ENCODE measurements around the gene ZNF354C.
"Not testable (repeated sequence)": the region's sequence is repeated elsewhere in the genome, so short reads cannot be mapped to it uniquely, and the experiment has no call there.

Gene ZNF354C

DNA sequence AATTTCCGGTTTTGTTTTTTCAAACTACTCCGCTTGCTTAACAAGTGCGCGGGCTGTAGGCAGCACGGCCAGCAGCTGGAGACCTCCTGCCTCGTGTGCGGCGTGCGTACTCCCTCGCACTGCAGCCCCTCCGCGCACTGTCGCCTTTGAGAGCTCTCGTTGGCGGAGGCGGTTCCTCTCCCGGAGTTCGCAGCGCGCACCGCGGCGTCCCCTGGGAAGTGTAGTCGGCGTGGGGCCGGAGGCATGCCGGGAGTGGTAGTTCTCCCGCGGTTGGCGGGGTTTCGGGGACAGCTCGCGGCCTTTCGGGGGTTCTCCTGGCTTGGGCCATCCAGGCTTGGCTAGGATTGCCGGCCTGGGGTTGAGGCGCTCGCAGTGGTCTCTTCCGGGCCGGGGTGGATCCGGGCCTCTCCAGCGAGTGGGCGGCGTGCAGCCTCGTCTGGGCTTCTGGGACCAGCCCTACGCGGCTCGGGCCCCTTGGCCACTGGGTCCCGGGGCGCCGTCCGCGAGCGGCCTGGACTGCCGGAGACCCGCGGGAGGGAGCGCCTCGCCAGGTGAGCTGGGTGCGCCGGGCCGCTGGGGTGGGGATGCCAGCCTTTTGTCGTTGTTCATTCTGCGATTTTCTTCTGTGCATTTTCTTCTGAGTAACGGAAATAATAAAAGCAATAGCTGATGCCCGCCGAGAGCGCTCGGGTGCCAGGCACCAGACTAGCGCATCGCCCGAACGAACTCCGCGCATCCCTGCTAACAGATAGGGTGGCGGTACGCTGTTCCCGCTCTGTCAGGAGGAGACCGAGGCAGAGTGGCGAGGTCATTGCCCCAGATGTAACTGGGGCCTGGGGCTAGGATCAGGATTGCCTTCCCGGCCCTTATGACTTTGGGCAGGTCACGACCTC is at the start of gene ZNF354C:
Gene ZNF354C, plus strand, starts transcription at position 258 of the 893 bp plus-strand sequence. CDS start 1,696 bp downstream, outside the sequence.
- DNase-seq = peak; percentile 85

- DNase-seq = peak; percentile 88
These were observed 36.5 kb upstream of the ZNF354C start, which contains the start of gene ZNF879 for GRCh38 chr5:179023528-179024189. ZNF879 (plus strand) TSS chr5:179023804; CDS start chr5:179025005, 1,201 bp downstream.

- DNase-seq = no peak
These were observed 27.1 kb upstream of the ZNF354C start for GRCh38 chr5:179033004-179033580.

- no peak for DNase-seq
These were observed 15.4 kb upstream of the ZNF354C start for GRCh38 chr5:179044765-179045164.

DNA sequence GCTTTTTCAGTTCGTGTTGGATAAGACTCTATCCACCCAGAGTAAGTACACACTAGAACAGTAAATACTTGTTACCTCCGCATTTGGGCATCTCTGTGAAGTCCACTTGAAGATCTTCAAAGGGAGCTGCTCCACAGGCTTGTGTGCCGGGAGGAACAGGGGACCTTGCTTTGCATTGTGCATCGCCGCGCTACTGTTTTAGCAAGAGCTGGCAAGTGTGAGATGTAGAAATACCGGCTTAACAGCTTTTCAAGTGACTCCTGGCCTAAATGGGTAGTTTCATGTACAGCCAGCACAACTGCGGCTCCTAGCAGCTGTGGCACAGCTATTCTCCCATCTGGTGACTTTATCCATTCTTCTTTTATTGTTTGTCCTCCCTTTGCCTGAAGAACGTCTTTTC is 8.4 kb upstream of the ZNF354C start:
- no peak for DNase-seq

DNA sequence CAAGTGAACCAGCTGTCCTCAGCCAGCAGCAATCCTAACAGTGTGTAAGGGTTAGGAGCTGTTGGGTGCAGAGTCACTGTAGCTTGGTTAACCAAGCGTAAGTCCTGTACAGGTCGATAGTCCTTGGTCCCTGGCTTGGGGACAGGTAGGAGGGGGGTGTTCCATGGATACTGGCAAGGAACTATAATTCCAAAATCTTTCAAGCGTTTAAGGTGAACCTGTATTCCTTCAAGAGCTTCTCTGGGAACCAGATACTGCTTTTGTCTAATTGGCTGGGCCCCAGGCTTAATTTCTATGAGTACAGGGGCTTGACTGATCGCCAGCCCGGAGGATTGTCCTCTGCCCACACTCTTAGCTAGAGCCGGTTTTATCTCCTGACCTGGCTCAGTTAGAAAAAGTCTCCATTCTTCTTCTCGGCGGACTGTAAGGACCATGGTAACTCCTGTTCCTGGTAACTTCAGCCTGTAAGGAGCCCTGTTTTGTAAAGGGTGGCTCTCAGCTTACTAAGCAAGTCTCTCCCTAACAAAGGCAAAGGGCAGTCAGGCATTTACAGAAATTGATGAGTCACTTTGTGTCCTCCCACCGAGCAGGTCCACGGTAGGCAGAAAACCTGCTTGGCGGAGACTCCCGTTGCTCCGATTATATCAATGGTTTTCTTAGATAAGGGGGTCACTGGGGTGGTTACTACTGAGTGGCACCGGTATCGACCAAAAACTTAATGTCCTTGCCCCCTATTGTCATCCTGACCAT is 6.0 kb upstream of the ZNF354C start:
- no peak for DNase-seq

DNA sequence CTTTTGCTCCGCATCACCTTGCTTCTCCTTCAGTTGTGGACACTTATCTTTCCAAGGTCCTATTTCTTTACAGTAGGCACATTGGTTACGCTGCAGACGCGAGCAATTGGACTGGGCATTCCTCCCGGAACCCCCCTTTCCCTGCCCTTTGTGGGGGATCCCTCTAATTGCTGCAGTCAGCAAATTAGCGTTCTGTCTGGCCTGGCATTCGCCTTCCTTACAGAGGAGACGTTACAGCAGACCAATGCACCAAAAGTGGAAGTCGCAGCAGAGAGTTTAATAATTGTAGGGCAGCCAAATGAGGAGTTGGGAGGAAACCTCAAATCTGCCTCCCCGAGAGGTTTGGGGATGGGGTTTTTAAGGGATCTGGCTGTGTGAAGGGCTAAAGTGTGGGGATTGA is 5.3 kb upstream of the ZNF354C start:
- no peak for DNase-seq

GRCh38 chr5:179055436-179055835 is 4.7 kb upstream of the ZNF354C start:
- no peak for DNase-seq

- DNase-seq = no peak
These were observed 4.3 kb upstream of the ZNF354C start for GRCh38 chr5:179055841-179056240.

DNA sequence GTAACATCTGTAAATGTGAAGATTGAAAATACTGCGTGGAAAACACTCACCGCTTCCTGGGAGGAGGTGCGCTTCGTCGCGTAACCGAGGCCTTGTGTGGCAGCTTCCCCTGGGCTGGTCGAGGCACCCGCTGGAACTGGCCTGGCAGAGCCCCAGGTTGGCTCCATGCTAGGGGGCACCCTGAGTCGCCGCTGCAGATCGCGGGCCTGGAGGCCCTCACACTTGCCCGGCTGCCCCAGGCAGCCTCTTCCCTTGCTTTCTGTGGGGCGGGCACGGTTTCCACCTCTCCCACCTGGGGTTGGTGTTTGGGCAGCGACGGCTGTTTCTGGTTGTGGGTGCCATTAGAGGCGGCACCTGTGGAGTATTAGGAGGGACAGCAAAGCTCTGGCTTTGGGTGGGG is 852 bp downstream of the ZNF354C start:
- no peak for DNase-seq

GRCh38 chr5:179065703-179066102 is 5.5 kb downstream of the ZNF354C start:
- no peak for DNase-seq

GRCh38 chr5:179079165-179079987 is 19.2 kb downstream of the ZNF354C start:
- no peak for DNase-seq

DNA sequence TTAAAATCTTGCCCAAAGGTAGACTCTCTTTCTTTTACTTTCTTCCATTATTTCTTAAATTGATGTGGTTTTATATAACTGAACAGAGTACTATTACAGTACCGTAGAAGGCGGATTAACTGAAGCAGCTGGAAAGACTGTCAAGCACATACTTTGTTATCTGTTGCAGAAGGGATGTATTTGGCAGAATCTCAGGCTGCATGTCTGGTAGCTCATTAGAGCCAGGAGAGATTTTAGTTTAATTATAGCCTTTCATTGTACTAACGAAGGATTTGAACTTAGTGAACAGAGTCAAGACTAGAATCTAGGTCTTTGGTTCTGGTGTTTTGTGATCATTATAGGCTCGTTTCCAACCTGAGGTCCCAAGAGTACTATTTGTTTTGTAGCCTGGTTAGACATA is 20.6 kb downstream of the ZNF354C start:
- DNase-seq = no peak

- DNase-seq = no peak
These were observed 29.3 kb downstream of the ZNF354C start for GRCh38 chr5:179089502-179089901.

DNA sequence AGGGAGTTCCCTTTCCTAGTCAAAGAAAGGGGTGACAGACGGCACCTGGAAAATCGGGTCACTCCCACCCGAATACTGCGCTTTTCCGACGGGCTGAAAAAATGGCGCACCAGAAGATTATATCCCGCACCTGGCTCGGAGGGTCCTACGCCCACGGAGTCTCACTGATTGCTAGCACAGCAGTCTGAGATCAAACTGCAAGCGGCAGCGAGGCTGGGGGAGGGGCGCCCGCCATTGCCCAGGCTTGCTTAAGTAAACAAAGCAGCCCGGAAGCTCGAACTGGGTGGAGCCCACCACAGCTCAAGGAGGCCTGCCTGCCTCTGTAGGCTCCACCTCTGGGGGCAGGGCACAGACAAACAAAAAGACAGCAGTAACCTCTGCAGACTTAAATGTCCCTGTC is 41.1 kb downstream of the ZNF354C start:
- DNase-seq = not testable (repeated sequence)

DNA sequence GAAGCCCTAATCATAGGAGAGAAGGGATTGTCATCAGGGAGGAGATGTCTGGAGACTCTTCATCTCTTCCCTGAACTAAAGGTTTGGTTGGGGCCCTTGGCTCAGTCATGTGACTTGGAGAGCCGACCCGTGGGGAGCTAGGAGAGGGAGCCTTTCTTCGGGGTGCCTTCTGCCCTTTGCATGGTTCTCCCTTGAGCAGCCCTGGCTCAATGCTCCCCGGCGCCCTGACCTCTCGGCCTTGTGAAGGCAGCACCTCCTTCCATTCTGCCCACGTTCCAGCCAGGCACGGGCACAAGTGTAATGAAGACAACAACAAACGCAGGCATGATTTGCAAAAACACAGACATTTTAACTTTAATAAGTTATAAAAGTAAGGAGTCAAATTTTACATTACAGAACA is 50.4 kb downstream of the ZNF354C start:
- DNase-seq = no peak

DNA sequence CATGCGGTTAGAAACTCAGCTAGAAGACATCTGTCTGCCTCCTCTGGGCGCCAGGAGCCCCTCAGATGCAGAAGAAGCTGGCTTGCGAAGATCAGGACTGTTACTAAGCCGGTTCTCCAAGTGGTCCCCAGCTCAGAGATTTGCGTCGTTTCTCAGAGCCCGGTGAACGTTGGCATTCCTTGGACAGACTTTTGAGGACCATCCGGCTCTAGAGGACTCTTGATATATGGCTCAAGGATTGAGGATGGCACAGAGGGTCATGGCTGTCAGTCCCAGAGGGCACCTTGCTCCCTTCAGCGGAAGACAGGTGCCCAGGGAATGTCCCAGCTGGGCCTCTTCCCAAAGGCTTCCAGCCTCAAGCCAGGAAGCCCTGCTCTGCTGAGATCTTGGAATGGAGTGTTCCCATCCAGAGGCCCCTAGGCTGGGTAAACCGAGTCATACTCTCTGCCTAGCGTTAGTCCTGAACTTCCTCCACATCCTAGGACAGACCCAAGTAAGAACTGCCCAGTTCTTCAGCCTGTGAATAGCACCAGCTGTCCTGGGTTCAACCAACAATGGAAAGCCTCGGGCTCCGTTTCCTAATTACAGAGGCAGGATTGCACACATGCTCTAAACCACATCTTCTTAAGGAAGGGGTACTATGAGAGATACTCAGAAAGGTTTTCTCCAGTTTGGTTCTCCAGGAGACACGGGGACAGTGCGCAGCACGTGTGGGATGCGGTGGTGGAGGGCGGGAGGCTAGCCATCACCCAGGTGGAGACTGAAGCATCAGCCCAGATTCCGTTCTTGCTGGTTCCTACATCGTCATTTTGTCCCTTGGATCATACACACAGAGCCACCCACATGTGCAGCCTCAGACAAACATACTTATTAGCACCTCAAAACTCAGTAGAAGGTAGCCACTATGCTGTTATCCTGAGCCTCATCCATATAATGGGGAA is 51.4 kb downstream of the ZNF354C start:
- no peak for DNase-seq

GRCh38 chr5:179112469-179113142 is 52.4 kb downstream of the ZNF354C start:
- no peak for DNase-seq

- no peak for DNase-seq
These were observed 53.0 kb downstream of the ZNF354C start for GRCh38 chr5:179113143-179113530.

GRCh38 chr5:179113945-179114641 is 53.9 kb downstream of the ZNF354C start:
- no peak for DNase-seq
